ENCODE results near the gene ELMO1.
A peak's percentile ranks its signal among the peaks of the same experiment; 100 is the strongest.

ELMO1 gene

DNA sequence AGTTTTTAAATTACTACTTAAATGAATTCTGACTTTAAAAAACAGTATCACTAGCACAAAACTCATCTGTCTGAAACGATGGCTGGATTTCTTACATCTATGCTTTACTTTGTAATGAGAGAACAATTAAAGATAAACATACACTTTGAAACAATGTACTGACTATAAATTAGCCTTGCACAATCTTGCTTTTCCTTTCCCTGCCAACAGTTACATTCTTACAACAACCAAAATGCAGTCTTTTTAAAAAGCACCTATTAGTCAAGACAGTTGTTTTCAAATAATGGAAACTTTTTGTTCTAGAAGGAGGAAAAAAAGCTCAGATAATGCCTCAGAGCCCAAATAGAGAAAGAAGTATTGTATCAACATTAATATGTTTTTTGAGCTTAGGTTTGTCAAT is 153.3 kb downstream of the ELMO1 start:
- DNase-seq: no peak

DNA sequence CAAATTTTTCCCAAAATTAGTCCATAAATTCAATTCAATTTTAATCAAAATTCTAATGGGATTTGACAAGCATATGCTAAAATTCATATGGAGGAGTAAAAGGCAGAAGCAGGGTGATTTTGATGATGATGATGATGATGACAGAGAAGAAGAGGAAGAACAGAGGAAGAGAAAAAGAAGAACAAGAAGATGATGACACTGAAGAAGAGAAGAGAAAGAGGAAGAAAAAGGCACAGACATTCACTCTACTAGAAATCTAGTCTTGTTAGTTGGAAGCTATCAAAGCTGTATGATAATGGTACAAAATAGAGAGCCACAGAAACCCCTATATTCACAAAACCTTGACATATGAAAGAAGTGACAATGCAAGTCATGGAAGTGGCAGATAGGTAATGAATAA is 157.9 kb downstream of the ELMO1 start:
- no peak for DNase-seq

DNA sequence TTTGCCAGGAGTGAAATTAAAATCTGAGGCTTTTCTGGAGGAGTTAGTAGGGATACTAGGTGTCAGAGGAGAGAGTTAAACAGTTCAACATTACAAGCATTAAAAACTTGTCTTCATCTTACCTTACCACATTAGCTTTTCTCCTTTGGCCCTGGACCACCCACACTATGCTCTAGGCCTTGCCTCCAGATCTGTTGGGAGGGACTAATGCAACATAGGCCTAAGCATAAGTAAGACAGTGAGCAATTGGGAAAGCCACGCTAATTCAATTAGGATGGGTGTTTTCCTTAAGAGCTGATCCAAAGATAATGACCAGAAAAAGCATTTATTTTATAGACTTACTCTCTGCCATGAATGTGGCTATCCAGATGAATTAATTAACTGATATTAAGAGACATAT is 158.9 kb downstream of the ELMO1 start:
- DNase-seq: no peak

DNA sequence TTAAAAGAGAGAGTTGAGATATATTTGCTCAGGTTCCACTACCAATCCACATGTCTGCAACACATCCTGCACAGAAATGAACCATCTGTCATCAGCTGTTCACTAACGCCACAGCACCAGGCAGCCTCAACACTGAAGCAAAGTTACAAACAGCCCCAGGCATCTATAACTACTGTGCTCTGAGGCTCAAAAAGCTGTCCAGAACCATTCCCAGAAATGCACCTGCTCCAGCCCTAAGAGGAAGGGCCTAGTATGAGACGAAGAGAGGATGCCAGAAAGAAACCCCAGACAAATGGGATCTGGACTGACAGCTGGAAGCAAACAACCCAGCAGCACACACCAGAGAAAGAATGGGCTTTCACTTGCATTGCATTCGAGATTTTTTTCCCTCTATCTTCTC is 159.3 kb downstream of the ELMO1 start:
- no peak for DNase-seq

DNA sequence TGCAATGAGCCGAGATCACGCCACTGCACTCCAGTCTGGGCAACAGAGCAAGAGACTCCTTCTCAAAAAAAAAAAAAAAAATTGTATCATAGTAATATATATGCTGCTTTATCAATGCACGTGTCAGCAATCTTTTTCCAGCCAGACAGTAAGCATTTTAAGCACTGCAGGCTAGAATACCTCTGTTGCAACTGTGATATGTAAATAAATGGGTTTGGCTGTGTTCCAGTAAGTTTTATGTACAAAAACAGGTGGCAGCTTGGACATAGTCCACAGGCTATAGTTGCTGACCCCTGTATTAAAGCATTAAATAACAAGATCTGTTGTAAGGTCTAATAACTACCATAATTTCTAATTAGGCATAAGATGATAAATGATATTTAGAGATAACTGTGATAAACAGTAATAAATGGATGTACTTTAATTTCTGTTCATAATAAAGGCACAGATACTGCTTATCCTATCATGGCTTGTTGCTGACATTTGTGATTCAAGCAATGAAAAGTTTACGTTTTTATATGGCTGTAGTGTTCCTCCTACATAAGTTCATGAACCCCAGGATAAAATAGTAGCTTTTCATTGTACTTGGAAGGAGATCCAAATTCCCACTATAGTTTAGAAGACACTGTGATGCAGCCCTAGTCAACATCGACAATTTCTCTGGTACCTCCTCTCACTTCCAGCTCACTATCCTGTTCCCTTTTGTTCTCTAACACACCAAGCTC is 161.4 kb downstream of the ELMO1 start:
- DNase-seq: peak in 1 of 2 experiments; percentile 13

DNA sequence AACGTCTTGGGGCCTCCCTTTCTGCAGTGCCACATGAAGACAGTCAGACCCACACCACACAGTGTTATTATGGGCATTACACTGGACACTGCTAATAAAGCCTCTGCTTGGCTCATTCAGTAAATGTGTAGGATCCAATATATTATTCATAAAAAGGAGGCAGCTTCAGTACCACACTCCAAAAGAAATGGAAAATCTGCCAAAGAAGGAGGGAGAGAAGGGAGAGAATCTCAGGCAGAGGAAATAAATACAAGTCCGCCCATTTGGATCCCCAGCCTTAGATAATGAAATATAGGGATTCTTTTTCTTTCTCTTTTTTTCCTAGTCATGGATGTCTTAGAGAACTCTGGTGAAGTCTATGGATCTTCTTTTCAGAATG is 162.2 kb downstream of the ELMO1 start:
- DNase-seq: no peak

DNA sequence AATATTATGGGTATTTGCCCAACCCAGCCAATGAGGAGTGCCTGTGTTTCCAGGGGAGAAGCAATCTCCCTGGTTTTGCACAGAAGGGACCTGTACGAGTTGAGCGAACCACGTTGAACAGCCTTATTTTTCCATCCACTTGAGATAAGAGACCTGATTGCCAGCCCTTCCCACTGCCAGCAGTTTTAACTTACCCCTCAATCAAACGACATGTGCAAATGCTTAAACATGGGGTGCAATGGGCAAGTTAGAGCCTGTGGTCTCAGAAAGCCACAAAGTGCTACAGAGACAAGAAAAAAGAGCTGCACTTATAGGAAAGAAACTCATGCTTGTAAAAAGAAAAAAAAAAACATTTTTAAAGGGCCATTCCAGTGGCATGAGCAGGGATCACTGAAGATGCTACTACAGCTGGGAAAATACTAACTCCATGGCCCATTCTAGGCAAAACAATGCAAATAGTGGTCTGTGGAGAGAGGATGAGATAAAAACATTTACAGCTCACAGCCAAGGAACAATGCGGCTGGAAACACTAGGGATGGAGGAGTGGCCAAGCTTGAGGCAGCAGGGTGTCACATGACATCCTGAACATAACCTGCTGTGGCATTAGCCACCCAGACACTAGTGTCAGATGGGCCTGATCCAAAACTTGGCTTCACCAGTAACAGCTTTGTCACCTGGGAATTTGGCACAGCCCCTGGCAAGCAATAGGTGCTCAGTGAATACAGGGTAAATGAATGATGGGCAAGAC is 162.8 kb downstream of the ELMO1 start:
- peak; percentile 61 to 62 for DNase-seq

DNA sequence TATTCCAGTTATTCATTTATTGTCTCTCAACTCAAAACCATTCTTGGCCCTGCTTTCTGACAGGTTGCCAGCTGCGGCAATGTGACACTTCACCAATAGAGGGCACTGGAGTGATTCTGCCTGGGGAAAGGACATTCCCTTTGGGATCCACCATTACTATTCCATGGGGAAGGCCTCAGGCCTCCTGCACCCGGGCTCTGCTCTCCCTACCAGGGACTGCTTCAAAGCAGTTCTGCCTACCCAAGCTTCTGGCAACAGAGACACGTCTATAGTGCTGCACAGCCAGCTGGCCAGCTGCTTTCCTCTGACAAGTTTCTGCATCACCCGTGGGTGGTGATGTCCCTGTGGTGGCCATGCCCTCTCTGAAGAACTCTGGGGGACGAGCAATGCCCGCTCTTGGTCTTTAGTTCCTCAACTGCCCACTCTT is 163.8 kb downstream of the ELMO1 start:
- peak; percentile 40 to 51 for DNase-seq

DNA sequence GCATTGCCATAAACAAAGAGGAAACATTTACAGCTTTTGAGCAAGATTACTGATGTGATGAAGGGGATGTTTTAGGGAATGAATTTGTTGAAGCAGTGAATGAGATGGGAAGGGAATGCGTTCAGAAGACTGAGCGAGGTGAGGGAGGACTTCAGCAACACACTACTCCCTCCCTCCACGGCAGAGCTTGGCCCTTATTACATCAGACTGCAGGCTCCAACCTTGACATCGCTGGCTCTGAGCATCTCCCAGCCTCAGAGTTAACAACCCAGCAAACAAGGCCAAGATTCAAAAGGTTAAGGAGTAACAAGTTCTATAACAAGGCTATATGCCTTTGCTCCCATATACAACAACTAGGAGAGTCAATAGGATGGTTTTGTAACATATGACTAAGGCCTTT is 164.4 kb downstream of the ELMO1 start:
- no peak for DNase-seq

DNA sequence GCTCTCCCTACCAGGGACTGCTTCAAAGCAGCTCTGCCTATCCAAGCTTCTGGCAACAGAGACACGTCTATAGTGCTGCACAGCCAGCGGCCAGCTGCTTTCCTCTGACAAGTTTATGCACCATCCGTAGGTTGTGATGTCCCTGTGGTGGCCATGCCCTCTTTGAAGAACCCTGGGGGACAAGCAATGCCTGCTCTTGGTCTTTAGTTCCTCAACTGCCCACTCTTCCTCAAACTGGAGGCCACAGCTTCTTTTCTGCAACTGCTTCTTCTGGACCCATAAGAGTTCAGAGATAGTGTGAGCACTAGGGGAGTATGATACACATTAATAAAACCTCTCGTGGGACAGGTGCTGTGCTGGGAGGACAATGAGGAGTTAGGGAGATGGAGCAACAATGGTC is 164.9 kb downstream of the ELMO1 start:
- DNase-seq: no peak

DNA sequence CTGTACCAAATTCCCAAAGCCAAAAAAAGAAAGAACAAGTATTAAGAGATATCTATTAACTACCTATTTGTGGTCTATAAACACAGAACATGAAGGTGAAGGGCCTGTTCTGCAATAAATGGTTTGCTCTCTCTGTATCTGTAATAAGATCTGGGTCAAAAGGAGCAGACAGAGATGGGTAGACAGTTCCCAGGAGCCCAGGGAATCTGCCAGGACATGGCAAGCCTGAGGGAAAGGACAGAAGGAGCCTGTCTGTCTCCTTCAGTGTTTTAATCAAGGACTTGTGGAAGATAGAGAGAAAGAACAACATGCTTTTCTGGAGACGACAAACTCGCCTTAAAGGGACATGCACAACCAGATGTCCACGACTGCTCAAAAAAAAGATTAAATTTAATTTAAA is 165.7 kb downstream of the ELMO1 start:
- DNase-seq: no peak

DNA sequence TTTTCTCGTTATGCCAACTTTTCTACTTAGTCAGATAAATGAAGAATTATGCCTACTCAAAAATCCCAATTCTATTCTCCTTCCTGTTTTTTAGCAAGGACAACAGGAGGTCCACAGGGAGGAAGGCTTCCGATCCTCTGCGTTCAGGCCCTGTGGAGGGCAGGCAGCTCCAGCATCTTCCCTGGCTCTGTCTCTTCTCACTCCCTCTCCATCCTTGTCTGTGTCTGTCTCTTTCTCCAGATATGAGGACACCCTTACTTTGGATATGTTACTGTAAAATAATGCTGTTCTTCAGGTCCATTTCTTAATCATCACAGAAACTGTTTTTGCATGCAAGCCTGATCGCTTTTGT is 166.6 kb downstream of the ELMO1 start:
- no peak for DNase-seq

DNA sequence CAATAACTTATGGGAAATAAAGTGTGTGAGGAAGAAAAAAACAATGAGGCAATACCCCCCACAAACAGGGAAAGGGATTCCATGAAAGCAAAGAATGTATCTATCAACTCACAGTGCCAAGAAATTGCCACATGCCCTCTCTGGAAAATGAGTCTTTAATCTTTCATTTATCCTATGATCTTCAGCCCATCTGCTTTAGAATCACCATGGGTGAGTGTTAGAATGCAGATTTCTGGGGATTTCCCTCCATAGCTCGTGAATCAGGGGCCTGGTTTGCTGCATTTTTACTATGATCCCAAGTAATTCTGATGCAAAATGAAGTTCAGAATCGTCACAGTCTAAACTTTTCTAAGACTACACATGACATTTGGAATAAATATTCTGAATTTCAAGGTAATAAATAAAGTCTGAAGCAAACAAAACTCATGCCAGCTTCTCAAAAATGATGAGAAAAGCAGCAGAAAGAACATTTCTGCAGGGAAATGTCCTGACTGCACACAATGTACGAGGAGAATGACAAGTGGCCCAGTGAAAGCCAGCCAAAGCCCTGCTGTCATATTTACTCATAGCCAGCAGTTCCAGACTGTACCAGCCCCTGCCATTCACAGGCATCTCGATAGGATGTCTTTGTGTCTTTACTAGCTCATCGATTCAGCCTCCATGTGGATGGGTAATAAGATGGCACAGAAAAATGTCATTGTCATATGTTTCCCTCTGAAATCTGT is 167.1 kb downstream of the ELMO1 start:
- no peak for DNase-seq

DNA sequence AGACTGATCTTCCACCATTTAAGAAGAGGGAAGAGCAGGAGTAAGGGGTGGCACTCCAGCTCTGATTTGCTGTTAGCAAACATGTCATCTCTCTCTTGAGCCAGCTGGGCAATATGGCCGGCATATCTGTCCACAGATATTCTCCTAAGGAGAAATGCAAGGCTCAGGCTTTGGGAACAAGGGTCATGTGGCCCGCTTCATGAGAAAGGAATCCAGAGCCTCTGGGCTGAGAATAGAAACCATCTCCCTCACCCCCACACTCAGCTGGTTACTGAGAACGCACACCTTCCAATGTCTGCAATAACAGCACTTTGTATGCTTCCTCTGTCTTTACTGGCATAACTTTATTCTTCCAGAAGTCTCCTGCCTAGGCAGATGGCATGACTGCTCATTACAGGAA is 171.2 kb downstream of the ELMO1 start:
- no peak for DNase-seq

DNA sequence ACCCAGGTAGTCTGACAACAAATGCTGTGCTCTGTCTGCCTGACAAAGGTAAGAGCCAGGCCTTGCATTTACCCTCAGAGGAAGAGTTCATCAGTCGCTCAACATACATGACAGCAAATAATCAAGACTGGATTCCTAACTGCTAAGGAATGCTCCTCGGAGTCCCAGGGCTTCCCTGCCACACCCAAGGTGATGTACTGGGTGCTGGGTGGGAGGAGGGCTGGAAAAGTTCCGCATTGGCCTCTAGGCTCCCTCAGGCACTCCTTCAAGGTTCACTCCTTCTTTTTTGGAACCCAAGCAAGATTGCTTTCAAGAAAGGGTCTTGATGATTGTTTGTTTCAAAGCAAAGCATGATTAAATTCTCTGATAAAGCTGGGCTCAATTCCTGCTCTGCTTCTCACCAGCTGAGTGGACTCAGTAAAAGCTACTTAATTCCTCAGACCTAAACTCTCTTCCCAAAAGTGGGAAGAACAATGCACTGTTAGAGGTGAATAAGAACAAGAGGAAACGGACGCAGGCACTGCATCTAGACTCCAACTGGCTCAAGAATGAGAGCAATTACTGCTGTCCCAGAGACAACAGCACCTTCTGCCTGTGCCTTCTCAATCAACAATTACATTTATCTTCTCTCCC is 173.5 kb downstream of the ELMO1 start:
- DNase-seq: no peak

DNA sequence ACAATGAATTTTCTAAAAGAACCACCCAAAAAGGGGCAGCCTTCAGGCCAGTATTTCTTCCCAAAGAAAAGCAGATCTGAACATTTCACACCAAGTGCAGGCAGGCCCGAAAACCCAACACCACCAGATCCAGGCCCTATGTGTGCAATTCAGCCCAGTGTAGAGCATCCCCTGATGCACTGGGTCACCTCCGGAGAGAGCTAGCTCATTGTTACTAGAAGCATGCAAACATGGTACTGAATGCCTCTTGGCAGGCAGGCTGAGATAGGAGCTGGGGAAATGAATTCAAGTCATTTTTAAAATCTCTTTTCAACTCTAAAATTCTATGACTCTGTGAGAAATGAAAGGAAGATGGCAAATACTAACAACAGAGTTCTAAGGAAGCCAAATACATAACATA is 174.8 kb downstream of the ELMO1 start:
- no peak for DNase-seq

DNA sequence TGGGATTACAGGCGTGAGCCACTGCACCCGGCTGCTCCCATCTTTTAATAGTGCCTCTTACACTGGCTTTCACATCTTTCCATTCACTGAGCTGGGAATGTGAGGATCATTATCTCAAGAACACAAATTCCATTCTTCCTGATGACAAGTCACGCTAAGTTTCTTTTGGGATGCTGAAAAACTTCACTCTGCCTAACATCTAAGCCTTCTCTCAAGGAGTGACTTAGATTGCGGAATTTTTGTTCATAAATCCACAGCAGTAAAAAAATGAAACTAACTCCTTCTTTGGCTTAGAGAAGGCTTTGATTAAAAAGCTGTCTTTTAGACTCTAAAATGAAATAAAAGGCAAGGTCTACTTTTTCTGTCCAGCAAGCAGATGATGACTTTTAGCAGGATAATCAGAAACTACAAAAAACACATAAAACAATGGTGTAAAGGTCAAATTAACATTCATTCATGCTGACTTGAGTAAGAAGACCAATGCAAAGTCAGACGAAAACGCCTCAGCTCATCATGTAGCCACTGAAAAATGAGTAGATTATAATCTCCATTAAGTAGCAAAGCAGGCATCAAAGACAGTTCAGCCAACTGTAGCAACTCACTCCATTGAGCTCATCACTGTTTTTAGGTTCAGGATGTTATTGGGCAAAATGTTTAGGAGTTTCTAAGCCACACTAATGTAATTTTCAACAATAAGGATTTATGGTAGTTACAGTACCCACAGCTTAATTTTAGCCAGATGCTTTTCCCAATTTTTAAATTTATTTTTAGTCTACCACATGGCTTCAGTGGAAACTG is 178.8 kb downstream of the ELMO1 start:
- no peak for DNase-seq

DNA sequence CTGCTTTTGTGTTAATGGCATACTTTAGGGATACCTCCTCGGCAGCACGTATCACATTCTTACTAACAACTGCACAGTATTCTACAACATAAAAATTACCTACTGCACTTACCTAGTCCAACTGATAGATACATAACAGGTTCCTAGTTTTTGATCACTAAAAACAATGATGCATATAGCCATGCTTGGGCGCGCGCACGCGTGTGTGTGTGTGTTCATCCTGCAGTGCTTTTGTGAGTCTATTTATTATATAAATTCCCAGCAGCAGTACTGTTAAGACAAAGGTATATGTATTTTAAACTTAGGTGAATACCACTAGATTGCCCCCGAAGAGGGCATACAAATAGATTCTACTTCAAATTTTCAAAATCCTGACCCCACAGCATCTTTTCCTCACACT is 181.4 kb downstream of the ELMO1 start:
- DNase-seq: no peak

DNA sequence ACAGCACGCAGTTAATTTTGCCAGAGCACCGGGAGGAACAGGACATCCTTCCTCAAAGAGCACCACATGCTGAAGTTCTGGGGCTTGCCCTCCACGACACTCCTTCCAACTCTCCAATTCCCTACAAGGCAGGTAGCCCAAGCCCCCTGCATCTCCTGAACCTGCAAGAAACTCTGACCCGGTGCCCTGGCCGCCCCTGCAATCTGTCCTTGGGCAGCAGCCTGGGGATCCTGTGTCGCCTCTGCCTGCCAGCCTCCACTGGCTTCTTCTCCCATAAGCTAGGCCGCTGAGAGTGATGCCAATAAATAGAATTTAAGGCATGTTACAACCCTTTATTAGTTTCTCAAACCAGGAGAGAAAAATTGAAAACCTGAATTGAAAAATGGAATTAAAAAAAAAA is 182.8 kb downstream of the ELMO1 start:
- DNase-seq: no peak

DNA sequence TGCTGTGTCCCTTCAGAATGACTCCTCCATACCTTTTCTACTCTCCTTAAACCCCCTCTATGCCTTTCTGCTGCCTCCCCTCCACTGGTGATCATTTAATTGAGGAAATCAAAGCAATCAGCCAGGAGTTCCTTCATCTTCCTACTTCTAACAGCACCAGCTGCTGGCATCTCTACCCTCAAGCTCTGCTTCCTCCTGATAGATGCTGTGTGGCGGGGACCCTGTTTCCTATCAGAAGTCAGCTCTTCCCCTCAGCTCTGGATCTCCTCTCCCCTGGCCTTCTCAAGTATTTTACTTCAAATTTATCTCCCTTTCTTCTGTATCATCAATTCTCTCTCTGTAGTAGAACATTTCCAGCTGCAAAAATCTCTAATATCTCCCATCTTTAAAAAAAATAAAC is 183.7 kb downstream of the ELMO1 start:
- no peak for DNase-seq

DNA sequence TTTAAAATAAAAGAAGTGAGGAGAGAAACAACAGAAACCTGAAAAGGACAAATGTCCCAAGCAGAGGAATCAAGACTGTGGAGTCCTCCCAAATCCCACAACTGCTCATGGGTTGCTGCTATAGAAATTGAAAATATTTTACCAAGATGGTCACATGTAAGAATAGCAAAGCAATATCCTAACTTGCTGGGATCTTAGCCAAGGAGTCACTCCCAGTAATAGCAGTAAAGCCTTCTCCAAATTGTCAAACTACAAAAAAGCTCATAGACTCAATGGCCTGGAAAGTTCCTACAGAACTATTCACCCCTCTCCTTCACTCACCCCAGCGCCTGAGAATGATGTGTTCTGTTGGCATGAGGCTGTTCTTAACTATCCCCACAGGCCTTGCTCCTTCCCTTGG is 186.5 kb downstream of the ELMO1 start:
- no peak for DNase-seq

DNA sequence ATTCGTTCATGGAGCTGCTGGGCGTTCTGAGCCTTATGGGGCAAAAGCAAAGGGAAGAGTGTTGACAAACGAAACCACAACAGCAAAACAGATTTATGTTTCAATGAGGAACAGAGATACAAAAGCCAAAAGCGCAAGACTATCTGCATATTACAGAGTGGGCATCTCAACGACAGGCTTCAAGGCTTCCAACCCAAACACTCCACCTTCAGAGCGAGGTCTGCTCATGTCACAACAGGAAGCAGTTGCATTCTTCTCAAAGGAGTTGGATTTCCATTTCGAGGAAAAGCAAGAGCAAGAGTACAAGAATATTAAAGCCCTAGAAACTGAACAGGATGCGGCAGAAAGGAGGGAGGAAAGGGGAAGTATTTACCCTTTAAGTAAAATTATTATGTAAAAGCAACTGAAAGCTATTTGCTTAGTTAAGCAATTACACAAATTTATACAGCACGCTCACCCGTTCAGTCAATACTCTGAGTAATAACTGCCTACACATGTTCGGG is 189.3 kb downstream of the ELMO1 start:
- DNase-seq: no peak

DNA sequence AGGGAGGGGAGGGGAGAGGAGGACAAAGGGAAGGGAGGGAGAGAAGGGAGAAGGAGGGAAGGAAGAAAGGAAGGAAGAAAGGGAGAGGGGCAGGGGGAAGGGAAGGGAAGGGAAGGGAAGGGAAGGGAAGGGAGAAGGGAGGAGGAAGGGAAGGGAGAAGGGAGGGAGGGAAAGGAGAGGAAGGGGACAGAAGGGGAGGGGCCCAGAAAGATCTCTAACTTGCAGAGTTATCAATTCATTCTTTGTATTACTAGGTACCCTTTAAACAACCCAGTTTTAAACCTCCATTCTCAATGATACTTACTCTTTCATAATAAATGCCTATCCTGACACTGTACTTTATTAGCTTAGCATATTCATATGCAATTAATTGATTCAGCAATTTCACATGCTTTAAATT is 192.0 kb downstream of the ELMO1 start:
- DNase-seq: no peak
